Stimulated activated memory B cell treated with anti-CD40 and anti-IgM and Interleukin-4, amounts not matched to agents 10 μg/mL and 1 μg/mL and 100 μg/mL, for 72 hours (primary cell): ENCODE measurements around the gene ZNF618.

Experiments
- ATAC-seq: fragments of 150-1000 bp; cut with Tn5 transposase; 2 replicates; pipeline ENCODE4 v1.10.0; 2021
- H3K27ac Mint-ChIP-seq: one replicate; pipeline ENCODE4 v1.8.0; 2022; ENCODE audit warnings: mild to moderate bottlenecking, mixed read lengths
- H3K27me3 Mint-ChIP-seq: one replicate; pipeline ENCODE4 v1.8.0; 2022; ENCODE audit warnings: mixed read lengths
- H3K36me3 Mint-ChIP-seq: one replicate; pipeline ENCODE4 v1.8.0; 2022; ENCODE audit warnings: mixed read lengths
- H3K4me1 Mint-ChIP-seq: one replicate; pipeline ENCODE4 v1.8.0; 2022; ENCODE audit warnings: mixed read lengths
- H3K4me3 Mint-ChIP-seq: one replicate; pipeline ENCODE4 v1.8.0; 2022; ENCODE audit warnings: mild to moderate bottlenecking, moderate library complexity, mixed read lengths
- H3K9me3 Mint-ChIP-seq: one replicate; pipeline ENCODE4 v1.8.0; 2022; ENCODE audit warnings: mixed read lengths

ZNF618 gene

DNA sequence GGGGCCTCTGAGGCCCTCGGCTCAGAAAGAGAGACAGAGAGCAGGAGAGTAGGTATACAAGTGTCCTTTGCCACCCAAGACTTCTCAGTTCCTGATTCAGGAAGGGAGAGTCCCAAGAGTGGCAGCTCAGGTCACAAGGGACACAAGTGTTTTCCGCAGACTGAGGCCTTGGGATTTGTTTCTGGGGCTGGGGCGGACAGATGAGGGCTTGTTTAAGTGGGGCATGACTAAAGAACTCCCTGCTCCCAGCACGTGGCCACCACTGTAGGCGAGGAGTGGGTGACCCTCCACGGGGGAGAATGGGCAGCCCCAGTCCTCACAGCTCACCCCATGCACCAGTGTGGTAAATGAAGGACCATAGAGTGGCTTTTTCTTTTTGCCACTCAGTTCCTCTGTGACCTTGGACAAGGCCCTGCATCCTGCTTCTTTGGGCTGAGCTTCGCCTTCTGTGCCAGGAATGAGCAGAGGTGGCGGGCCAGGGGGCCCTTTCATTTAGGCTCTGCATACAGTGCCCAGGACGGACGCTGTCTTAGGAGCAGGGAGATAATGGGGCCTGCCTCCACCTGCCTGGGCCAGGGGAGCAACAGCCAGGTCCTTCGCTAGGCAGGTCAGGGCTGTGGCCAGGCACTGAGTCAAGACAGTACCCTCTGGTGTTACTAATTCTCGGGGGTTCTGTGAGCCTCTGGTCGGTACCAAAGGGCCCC is 151.2 kb downstream of the ZNF618 start:
- no peak overlapping the region for H3K27ac Mint-ChIP-seq
- H3K4me1 Mint-ChIP-seq = no peaks in the 10 kb centered on the region
- H3K9me3 Mint-ChIP-seq = peaks cover 13% of the 10 kb centered on the region
- no peaks in the 10 kb centered on the region for H3K27me3 Mint-ChIP-seq
- peaks cover 16% of the 10 kb centered on the region for H3K36me3 Mint-ChIP-seq
- H3K4me3 Mint-ChIP-seq = no peak overlapping the region
- peak; percentile 32 for ATAC-seq

DNA sequence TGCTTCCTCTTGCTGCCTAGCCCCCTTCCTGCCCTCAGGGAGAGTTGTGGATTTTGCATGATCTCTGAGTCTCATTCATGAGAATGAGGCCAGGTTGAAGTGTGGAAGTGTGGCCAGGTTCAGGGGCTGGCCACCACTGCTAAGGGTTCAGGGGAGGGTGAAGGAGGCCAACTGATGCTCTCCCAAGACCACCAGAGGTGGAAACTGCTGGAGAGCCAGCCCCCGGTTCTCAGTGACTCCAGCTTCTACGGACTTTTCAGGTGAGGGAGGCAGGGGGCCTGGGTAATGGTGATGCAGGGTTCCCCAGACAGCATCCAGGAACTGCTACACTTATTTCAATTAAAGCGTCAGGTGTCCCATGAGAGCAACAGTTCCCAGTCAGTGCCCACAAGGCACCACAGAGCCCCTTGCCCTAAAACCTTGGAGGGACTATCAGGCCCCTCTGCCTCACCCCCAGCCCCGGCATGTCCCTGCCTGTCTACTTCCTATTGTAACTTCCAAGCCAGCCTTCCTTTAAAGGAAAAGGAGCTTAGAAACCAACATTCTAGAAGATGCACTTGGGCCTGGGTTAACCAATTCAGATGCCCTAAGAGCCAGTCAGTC is 151.9 kb downstream of the ZNF618 start:
- Mint-ChIP-seq H3K27me3 (no peaks in the 10 kb centered on the region), H3K27ac (no peak overlapping the region), H3K4me1 (no peaks in the 10 kb centered on the region), H3K4me3 (no peak overlapping the region), H3K36me3 (peaks cover 16% of the 10 kb centered on the region), H3K9me3 (peaks cover 10% of the 10 kb centered on the region)
- ATAC-seq = no peak

GRCh38 chr9:114028646-114029045 is 152.5 kb downstream of the ZNF618 start:
- peaks cover 8% of the 10 kb centered on the region for H3K9me3 Mint-ChIP-seq
- H3K4me3 Mint-ChIP-seq = no peak overlapping the region

GRCh38 chr9:114029311-114030170 is 153.4 kb downstream of the ZNF618 start:
- no peak overlapping the region for H3K4me3 Mint-ChIP-seq
- no peaks in the 10 kb centered on the region for H3K27me3 Mint-ChIP-seq
- H3K27ac Mint-ChIP-seq = no peak overlapping the region
- no peak for ATAC-seq
- H3K9me3 Mint-ChIP-seq = peaks cover 4% of the 10 kb centered on the region
- no peaks in the 10 kb centered on the region for H3K4me1 Mint-ChIP-seq
- H3K36me3 Mint-ChIP-seq = peaks cover 6% of the 10 kb centered on the region

More at GRCh38 chr9:114028646-114029045, 152.5 kb downstream of the ZNF618 start:
- ATAC-seq = no peak
- H3K27ac Mint-ChIP-seq = no peak overlapping the region
- H3K4me1 Mint-ChIP-seq = no peaks in the 10 kb centered on the region
- no peaks in the 10 kb centered on the region for H3K27me3 Mint-ChIP-seq
- peaks cover 15% of the 10 kb centered on the region for H3K36me3 Mint-ChIP-seq

DNA sequence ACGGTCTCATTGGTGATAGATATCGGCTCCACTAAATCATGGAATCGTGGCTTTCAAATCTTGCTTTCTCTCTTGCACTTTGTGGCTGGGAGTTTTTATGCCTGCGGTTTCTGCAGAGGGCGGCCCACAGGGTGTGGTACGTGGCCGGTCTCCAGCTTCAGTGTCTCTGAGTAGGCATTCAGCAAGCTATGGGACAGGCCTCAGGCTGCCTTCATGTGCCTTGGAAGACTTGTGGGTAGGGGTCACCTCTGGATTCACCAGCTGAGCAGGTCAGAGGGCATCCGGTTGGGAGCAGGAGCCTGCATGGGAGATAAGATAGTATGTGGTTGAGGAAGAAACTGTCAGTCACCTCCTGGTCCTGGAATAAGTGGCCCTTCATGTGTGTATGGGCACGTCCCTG is 154.3 kb downstream of the ZNF618 start:
- Mint-ChIP-seq H3K27ac (no peak overlapping the region), H3K36me3 (no peaks in the 10 kb centered on the region), H3K27me3 (no peaks in the 10 kb centered on the region), H3K9me3 (no peaks in the 10 kb centered on the region), H3K4me3 (no peak overlapping the region), H3K4me1 (no peaks in the 10 kb centered on the region)
- ATAC-seq = no peak

- ATAC-seq = no peak
- Mint-ChIP-seq H3K4me1 (no peaks in the 10 kb centered on the region), H3K4me3 (no peak overlapping the region), H3K36me3 (no peaks in the 10 kb centered on the region), H3K27me3 (no peaks in the 10 kb centered on the region), H3K9me3 (no peaks in the 10 kb centered on the region), H3K27ac (no peak overlapping the region)
Observed at GRCh38 chr9:114031037-114031630, 155.0 kb downstream of the ZNF618 start.

DNA sequence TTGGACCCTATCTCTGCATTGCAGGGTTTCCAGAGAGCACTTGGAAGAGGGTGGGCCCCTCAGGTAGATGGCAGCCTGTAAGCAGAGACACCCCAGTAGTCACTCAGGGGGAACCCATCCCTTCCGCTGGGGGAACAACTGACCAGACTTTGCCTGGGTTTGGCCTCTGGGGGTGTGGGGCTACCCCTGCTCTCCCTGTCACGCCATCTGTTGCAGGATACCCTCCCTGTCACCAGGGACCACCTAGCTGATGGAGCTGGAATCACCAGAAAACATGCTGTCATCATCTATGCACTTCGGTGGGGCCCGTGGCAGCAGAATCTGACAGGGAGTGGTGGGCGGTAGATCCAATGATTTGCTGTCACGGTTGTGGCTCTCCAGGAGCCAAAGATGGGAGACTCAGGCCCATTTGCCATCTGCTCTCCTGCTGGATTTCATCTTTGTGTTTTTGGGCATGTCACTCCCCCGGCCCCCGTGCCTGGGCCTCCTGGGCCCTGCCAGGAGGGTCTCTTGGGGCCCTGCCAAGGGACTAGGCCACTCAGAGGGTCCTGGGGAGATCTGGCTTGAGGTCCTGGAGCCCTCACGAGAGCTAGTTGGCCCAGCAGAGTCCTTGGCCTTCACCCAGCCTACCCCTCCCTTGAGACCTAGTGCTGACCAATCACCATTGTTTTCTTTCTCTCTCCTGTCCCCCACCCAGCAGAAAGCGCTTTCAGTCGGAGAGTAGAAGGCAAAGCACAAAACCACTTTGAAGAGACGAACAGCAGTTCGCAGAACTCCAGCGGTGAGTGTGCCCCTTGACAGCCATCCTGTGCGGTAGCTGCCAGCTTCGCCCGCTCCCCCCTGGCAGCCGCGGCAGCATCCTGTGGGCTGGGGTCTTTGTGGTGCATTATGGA is 156.1 kb downstream of the ZNF618 start:
- Mint-ChIP-seq H3K9me3 (no peaks in the 10 kb centered on the region), H3K4me1 (no peaks in the 10 kb centered on the region), H3K27ac (no peak overlapping the region), H3K36me3 (peaks cover 4% of the 10 kb centered on the region), H3K27me3 (no peaks in the 10 kb centered on the region), H3K4me3 (no peak overlapping the region)
- no peak for ATAC-seq

DNA sequence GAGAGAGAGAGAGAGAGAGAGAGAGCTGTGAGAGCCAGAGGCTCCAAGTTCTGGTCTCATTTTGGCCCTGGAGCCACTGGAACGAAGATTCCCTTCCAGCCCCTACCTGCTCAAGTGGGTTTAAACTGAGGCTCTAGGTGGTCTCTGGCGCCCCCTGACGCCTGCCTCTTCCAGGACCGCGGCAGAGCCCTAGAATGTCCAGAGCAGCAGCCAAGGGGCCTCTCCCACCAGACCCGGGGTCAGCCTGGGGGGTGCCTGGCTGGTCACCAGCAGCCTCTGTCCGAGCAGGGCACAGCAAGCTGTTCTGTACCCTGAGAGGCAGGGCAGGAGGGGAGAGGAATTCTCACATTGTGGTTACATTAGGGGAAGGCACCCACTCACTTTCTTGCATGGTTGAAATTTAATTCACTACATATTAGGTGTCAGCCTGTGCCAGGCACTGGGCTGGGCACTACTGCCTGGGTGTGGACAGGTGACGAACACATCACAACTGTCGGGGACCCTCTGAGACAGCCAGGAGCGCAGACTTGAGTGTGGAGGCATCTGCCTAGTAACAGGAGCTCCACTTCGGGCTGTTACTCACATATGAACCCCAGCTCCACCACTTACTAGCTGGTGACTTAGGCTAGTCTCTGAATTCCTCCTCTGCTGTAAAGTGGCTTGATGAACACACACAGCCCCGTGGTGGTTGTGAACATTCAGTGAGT is 157.4 kb downstream of the ZNF618 start:
- Mint-ChIP-seq H3K27me3 (no peaks in the 10 kb centered on the region), H3K4me3 (no peak overlapping the region), H3K9me3 (no peaks in the 10 kb centered on the region), H3K27ac (no peak overlapping the region), H3K36me3 (peaks cover 4% of the 10 kb centered on the region), H3K4me1 (no peaks in the 10 kb centered on the region)
- no peak for ATAC-seq

DNA sequence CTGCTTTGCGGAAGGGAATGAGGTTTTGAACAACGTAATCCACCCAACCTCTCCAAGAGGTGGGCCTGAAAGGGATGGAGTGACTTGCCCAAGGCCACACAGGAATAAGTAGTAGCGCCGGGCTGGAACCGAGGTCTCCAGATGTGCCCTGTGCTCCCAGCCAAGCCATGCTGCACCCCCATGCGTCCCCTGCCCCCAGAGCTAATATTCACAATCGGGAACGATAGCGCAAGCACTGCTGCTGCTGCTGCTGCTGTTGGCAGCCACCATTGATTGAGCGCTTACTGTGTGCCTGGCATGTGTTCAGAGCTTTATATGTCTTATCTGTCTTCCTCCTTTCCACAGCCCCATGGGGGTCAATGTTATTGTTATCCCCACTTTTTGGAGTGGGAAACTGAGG is 158.1 kb downstream of the ZNF618 start:
- Mint-ChIP-seq H3K27me3 (no peaks in the 10 kb centered on the region), H3K9me3 (no peaks in the 10 kb centered on the region), H3K27ac (no peak overlapping the region), H3K4me1 (no peaks in the 10 kb centered on the region), H3K4me3 (no peak overlapping the region), H3K36me3 (peaks cover 4% of the 10 kb centered on the region)
- ATAC-seq = no peak

GRCh38 chr9:114034661-114035062 is 158.6 kb downstream of the ZNF618 start:
- no peaks in the 10 kb centered on the region for H3K9me3 Mint-ChIP-seq
- H3K27me3 Mint-ChIP-seq = no peaks in the 10 kb centered on the region
- no peak overlapping the region for H3K27ac Mint-ChIP-seq
- no peak for ATAC-seq
- H3K36me3 Mint-ChIP-seq = peaks cover 4% of the 10 kb centered on the region
- no peaks in the 10 kb centered on the region for H3K4me1 Mint-ChIP-seq
- no peak overlapping the region for H3K4me3 Mint-ChIP-seq

GRCh38 chr9:114035221-114035844 is 159.2 kb downstream of the ZNF618 start:
- H3K27me3 Mint-ChIP-seq = no peaks in the 10 kb centered on the region
- no peak overlapping the region for H3K27ac Mint-ChIP-seq
- peaks cover 4% of the 10 kb centered on the region for H3K36me3 Mint-ChIP-seq
- H3K4me1 Mint-ChIP-seq = no peaks in the 10 kb centered on the region
- H3K9me3 Mint-ChIP-seq = no peaks in the 10 kb centered on the region
- ATAC-seq = no peak
- H3K4me3 Mint-ChIP-seq = no peak overlapping the region

DNA sequence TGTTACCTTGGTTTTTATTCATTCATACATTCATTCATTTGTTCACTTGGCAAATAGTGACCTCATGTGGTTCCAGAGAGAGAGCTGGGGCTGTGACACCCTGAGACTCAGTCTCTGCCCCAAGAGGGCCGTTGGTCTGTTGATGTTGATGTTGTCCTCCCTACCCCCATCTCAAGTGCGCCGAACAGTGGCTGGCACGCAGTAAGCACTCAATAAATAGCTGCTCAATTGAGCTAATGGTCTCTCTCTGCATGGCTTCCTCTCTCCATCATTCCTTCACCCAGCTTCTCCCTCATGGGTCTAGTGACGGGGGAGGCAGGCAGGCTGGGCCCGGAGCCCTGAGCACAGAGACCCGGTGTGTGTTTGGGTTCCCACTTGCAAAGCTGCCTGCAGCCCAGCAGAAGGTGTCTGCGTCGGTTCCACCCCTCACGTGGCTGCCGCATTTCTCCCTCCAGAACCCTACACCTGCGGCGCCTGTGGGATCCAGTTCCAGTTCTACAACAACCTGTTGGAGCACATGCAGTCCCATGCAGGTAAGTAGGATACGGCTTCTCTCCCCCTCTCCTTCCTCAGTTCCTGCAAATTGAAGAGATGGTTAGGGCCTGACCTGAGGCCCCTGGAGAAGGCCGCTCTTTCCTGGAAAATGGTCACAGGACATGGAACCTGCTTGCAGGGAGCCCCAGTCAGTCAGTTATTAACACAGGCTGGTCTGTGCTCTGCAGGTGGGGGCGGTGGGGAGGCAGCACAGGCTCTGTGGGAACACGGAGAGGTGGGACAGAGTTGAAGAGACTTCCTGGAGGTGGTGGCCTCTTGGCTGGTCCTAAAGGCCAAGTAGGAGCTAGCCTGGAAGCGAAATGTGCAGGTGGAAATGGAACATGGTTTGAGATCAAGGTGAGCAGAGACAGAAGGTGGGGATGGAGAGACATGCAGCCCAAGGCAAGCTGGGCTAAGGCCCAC is 160.0 kb downstream of the ZNF618 start:
- no peaks in the 10 kb centered on the region for H3K4me1 Mint-ChIP-seq
- no peaks in the 10 kb centered on the region for H3K9me3 Mint-ChIP-seq
- H3K4me3 Mint-ChIP-seq = no peak overlapping the region
- H3K27me3 Mint-ChIP-seq = no peaks in the 10 kb centered on the region
- H3K27ac Mint-ChIP-seq = no peak overlapping the region
- ATAC-seq = no peak
- peaks cover 4% of the 10 kb centered on the region for H3K36me3 Mint-ChIP-seq

DNA sequence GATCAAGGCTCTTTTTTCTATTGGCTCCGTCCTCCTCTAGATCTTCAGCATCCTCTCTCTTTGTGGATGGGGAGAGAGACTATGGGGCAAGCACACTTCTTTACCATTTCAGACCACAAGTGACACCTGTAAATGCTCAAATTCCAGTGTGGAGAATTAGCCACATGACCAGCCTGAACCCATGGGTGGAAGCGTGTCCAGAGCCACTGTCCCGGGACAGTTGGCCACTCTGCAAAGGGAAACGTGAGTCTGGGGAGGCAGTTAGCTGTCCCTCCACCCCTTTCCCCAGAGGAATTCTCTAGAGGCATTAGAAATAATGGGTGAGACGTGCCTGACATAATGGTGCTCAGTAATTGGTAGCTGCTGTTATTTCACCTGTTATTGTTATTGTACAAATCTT is 161.1 kb downstream of the ZNF618 start:
- H3K4me3 Mint-ChIP-seq = no peak overlapping the region

More for the DNA sequence above, 161.1 kb downstream of the ZNF618 start:
- no peak for ATAC-seq
- Mint-ChIP-seq H3K27me3 (no peaks in the 10 kb centered on the region), H3K9me3 (peaks cover 2% of the 10 kb centered on the region), H3K27ac (no peak overlapping the region), H3K36me3 (peaks cover 4% of the 10 kb centered on the region), H3K4me1 (no peaks in the 10 kb centered on the region)
